Duodenal mucosa (tissue), 2 donors: ENCODE results near the gene WDR35.

Experiments used
- H3K27ac ChIP-seq: one replicate; pipeline ENCODE4 v1.7.0; 2013; ENCODE audit warnings: low read depth, low read length
- H3K27me3 ChIP-seq, 2 donors: one replicate each; pipeline ENCODE4 v1.7.0; 2013; ENCODE audit warnings: low read length in 2 of 2, control low read depth in 1 of 2; ENCODE audit not compliant: insufficient read depth in 2 of 2, control insufficient read depth in 1 of 2
- H3K36me3 ChIP-seq, 2 donors: one replicate each; pipeline ENCODE4 v1.7.0; 2013; ENCODE audit warnings: low read length in 2 of 2, control low read depth in 1 of 2; ENCODE audit not compliant: insufficient read depth in 2 of 2, control insufficient read depth in 1 of 2
- H3K4me1 ChIP-seq, 2 donors: one replicate each; pipeline ENCODE4 v1.7.0; 2013; ENCODE audit warnings: low read length in 2 of 2, control low read depth in 1 of 2; ENCODE audit not compliant: insufficient read depth in 2 of 2, control insufficient read depth in 1 of 2
- H3K4me3 ChIP-seq, 2 donors: one replicate each; pipeline ENCODE4 v1.7.0; 2013; ENCODE audit warnings: low read length in 2 of 2, low read depth in 1 of 2
- H3K9ac ChIP-seq, 2 donors: one replicate each; pipeline ENCODE4 v1.7.0; 2013; ENCODE audit warnings: low read length in 2 of 2, low read depth in 1 of 2
- H3K9me3 ChIP-seq, 2 donors: one replicate each; pipeline ENCODE4 v1.7.0; 2013; ENCODE audit warnings: low read length in 2 of 2, control low read depth in 1 of 2; ENCODE audit not compliant: control insufficient read depth in 1 of 2

Gene WDR35

GRCh38 chr2:19864381-19864780 is 125.5 kb downstream of the WDR35 start:
- peaks cover 0 to 5% of the 10 kb centered on the region in 2 donors for H3K27me3 ChIP-seq
- H3K9ac ChIP-seq, result no peak overlapping the region
- H3K4me1 ChIP-seq, result peaks cover 8 to 16% of the 10 kb centered on the region in 2 donors
- H3K36me3 ChIP-seq, result no peaks in the 10 kb centered on the region
- H3K9me3 ChIP-seq, result no peaks in the 10 kb centered on the region
- no peak overlapping the region for H3K27ac ChIP-seq
- H3K4me3 ChIP-seq, result no peak overlapping the region

GRCh38 chr2:19863303-19864041 is 126.4 kb downstream of the WDR35 start:
- H3K36me3 ChIP-seq, result no peaks in the 10 kb centered on the region
- H3K4me1 ChIP-seq, result peaks cover 6 to 11% of the 10 kb centered on the region in 2 donors
- no peak overlapping the region for H3K27ac ChIP-seq
- H3K9ac ChIP-seq, result no peak overlapping the region
- H3K4me3 ChIP-seq, result peak overlapping the region; percentile 25 to 48
- peaks cover 0 to 5% of the 10 kb centered on the region in 2 donors for H3K27me3 ChIP-seq
- H3K9me3 ChIP-seq, result no peaks in the 10 kb centered on the region

- H3K9ac ChIP-seq, result no peak overlapping the region
- H3K9me3 ChIP-seq, result no peaks in the 10 kb centered on the region
- H3K27ac ChIP-seq, result no peak overlapping the region
- no peaks in the 10 kb centered on the region for H3K36me3 ChIP-seq
- H3K27me3 ChIP-seq, result peaks cover 0 to 3% of the 10 kb centered on the region in 2 donors
- H3K4me1 ChIP-seq, result peaks cover 4 to 8% of the 10 kb centered on the region in 2 donors
- H3K4me3 ChIP-seq, result no peak overlapping the region
Observed at GRCh38 chr2:19861813-19862212, 128.1 kb downstream of the WDR35 start.
